PC-9 (cell line): ENCODE measurements around the gene GGPS1.

ENCODE experiments used
- EZH2 ChIP-seq: fragments of 200-600 bp; sonication (generic); IDR thresholded peaks from 2 replicates; pipeline ENCODE4 v1.8.0; 2017; ENCODE audit warnings: antibody characterized with exemption, low read depth
- TF ChIP-seq, protein P1 (sequence below): fragments of 200-600 bp; sonication (generic); conservative IDR thresholded peaks from 2 replicates; pipeline ENCODE4 v1.6.1; 2017; ENCODE audit warnings: mixed run types, antibody characterized with exemption, mild to moderate bottlenecking, moderate library complexity

DNA sequence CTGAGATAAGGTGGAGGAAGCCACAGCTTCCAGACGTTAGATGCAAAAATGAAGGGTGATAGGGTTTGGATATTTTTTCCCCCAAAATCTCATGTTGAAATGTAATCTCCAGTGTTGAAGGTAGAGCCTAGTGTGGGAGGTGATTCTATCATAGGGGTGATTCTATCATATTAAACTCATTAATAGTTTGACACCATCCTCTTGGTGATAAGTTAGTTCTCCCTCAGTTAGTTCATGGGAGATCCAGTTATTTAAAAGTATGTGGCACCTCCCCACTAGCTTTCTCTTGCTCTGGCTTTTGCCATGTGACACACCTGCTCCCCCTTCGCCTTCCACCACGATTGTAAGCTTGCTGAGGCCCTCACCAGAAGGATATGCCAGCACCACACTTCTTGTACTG lies 30.5 kb downstream of the GGPS1 start:
- TF ChIP-seq, protein P1, sequence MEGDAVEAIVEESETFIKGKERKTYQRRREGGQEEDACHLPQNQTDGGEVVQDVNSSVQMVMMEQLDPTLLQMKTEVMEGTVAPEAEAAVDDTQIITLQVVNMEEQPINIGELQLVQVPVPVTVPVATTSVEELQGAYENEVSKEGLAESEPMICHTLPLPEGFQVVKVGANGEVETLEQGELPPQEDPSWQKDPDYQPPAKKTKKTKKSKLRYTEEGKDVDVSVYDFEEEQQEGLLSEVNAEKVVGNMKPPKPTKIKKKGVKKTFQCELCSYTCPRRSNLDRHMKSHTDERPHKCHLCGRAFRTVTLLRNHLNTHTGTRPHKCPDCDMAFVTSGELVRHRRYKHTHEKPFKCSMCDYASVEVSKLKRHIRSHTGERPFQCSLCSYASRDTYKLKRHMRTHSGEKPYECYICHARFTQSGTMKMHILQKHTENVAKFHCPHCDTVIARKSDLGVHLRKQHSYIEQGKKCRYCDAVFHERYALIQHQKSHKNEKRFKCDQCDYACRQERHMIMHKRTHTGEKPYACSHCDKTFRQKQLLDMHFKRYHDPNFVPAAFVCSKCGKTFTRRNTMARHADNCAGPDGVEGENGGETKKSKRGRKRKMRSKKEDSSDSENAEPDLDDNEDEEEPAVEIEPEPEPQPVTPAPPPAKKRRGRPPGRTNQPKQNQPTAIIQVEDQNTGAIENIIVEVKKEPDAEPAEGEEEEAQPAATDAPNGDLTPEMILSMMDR = no peak
- no peak for TF ChIP-seq EZH2
